ENCODE results near the gene PLCE1. TPM values are rescaled to one million over a fixed set of nuclear protein-coding genes. Genes with fewer than 3 reads are reported as not detected.

Gene PLCE1
- total and polyA plus RNA-seq, 2 of the 4 experiments (the other 2 are of a cell fraction): 2.2 to 4.5 TPM

DNA sequence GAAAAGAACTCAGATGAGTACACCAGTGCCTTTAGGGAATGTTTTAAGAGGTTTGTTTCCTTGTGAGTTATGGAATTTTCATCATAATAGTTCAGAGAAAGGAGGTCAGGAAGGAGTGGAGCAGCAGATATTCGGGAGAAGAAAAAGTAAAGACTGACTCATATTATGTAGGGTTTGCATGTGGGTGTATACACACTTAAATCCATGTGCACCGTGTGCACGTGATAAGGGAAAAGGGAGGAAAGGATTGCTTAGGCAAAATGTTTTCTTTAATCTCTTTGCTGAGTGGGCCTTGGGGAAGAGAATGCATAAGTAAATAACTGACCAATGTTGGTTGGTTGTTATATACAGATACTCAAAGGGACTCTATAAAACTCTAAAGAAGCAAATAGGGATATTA, 30.2 kb downstream of the PLCE1 start:
- Histone ChIP-seq H2BK5ac (ENCODE audit: low read depth, low read length, poor library complexity, severe bottlenecking) (no peak overlapping the region), H2BK15ac (ENCODE audit: low read depth, low read length) (no peak overlapping the region), H4K91ac (ENCODE audit: insufficient read depth, low read depth, low read length) (no peak overlapping the region), H2BK20ac (ENCODE audit: low read depth, low read length) (no peak overlapping the region), H3K4ac (ENCODE audit: low read depth, low read length) (no peak overlapping the region), H3K23ac (ENCODE audit: low read depth, low read length) (no peak overlapping the region), H3K4me3 (ENCODE audit: insufficient read depth, low read depth, low read length) (no peak overlapping the region), H3K9me1 (ENCODE audit: insufficient read depth, low read length) (no peaks in the 10 kb centered on the region), H2BK120ac (ENCODE audit: low read depth, low read length) (no peak overlapping the region), H2AK5ac (ENCODE audit: low read depth, low read length) (no peak overlapping the region), H3K14ac (replicated peaks; ENCODE audit: low read depth, low read length) (no peak overlapping the region), H3K79me1 (ENCODE audit: low read depth in 1 of 2, low read length in 2 of 2) (no peaks in the 10 kb centered on the region), H4K20me1 (ENCODE audit: insufficient read depth, low read length) (no peaks in the 10 kb centered on the region), H3K9ac (ENCODE audit: low read depth, low read length) (no peak overlapping the region), H2AFZ (replicated peaks; ENCODE audit: low read length, poor library complexity) (no peak overlapping the region), H3K4me2 (ENCODE audit: low read depth, low read length) (no peak overlapping the region), H3K9me3 (ENCODE audit: control insufficient read depth, insufficient read depth, low read length) (peaks cover 4% of the 10 kb centered on the region; the same call in 1 of the 2 replicates), H3K27ac (ENCODE audit: insufficient read depth, low read length) (no peak overlapping the region), H2AK9ac (replicated peaks; ENCODE audit: low read depth, low read length, poor library complexity) (no peak overlapping the region), H4K8ac (ENCODE audit: low read depth in 2 of 2, low read length in 2 of 2) (no peak overlapping the region), H3K36me3 (ENCODE audit: control insufficient read depth, insufficient read depth, low read length) (no peaks in the 10 kb centered on the region), H4K5ac (ENCODE audit: low read depth, low read length) (no peak overlapping the region), H3K18ac (ENCODE audit: low read depth, low read length) (no peak overlapping the region), H3K56ac (ENCODE audit: extremely low read depth, insufficient read depth, low read length) (no peak overlapping the region), H3K27me3 (ENCODE audit: control insufficient read depth, insufficient read depth, low read length) (no peaks in the 10 kb centered on the region), H3K4me1 (ENCODE audit: control insufficient read depth, insufficient read depth, low read length) (no peaks in the 10 kb centered on the region)
- no CpG with 5 or more reads among the region's 3 CpGs for WGBS, 2 experiments (ENCODE audit: extremely low coverage in 2 of 2, insufficient read length in 1 of 2)
- in situ Hi-C loops (cut with MboI; ENCODE audit: low sequenced_read_pairs) (no loop called here), intact Hi-C loops (cut with micrococcal nuclease) (no loop called here), dilution Hi-C loops (cut with HindIII; ENCODE audit: low sequenced_read_pairs, unreplicated experiment) (no loop called here)
- no peak for DNase-seq
- ChIA-PET POLR2A (ENCODE audit: unreplicated experiment) (no interaction called here), CTCF (no interaction called here)
- no peak for ATAC-seq (ENCODE audit: low read depth)
- TF ChIP-seq FOS (IDR thresholded peaks at IDR 0.05; ENCODE audit: low read depth, low read length) (no peak), CHD1 (IDR thresholded peaks at IDR 0.05; ENCODE audit: low read depth, low read length) (no peak), RAD21 (IDR thresholded peaks at IDR 0.05; ENCODE audit: low read length) (no peak), MAZ (IDR thresholded peaks at IDR 0.05; ENCODE audit: borderline replicate concordance, low read depth, low read length) (no peak), MAFK (IDR thresholded peaks at IDR 0.05; ENCODE audit: low read depth, low read length) (no peak), NFE2L2 (IDR thresholded peaks at IDR 0.05; ENCODE audit: low read depth, low read length) (no peak), CEBPB (IDR thresholded peaks at IDR 0.05; ENCODE audit: low read depth, low read length) (no peak), POLR2A (IDR thresholded peaks at IDR 0.05; ENCODE audit: low read depth, low read length) (no peak), BHLHE40 (IDR thresholded peaks at IDR 0.05; ENCODE audit: low read depth, low read length) (no peak), RCOR1 (IDR thresholded peaks at IDR 0.05; ENCODE audit: insufficient replicate concordance, low read length) (no peak), RFX5 (IDR thresholded peaks at IDR 0.05; ENCODE audit: low read depth, low read length) (no peak)
- TF ChIP-seq, protein P1, sequence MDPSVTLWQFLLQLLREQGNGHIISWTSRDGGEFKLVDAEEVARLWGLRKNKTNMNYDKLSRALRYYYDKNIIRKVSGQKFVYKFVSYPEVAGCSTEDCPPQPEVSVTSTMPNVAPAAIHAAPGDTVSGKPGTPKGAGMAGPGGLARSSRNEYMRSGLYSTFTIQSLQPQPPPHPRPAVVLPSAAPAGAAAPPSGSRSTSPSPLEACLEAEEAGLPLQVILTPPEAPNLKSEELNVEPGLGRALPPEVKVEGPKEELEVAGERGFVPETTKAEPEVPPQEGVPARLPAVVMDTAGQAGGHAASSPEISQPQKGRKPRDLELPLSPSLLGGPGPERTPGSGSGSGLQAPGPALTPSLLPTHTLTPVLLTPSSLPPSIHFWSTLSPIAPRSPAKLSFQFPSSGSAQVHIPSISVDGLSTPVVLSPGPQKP (IDR thresholded peaks at IDR 0.05; ENCODE audit: borderline replicate concordance, low read depth, low read length): no peak
- TF ChIP-seq, protein P2, sequence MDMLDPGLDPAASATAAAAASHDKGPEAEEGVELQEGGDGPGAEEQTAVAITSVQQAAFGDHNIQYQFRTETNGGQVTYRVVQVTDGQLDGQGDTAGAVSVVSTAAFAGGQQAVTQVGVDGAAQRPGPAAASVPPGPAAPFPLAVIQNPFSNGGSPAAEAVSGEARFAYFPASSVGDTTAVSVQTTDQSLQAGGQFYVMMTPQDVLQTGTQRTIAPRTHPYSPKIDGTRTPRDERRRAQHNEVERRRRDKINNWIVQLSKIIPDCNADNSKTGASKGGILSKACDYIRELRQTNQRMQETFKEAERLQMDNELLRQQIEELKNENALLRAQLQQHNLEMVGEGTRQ (IDR thresholded peaks at IDR 0.05; ENCODE audit: low read depth, low read length): no peak
- TF ChIP-seq, protein P3, sequence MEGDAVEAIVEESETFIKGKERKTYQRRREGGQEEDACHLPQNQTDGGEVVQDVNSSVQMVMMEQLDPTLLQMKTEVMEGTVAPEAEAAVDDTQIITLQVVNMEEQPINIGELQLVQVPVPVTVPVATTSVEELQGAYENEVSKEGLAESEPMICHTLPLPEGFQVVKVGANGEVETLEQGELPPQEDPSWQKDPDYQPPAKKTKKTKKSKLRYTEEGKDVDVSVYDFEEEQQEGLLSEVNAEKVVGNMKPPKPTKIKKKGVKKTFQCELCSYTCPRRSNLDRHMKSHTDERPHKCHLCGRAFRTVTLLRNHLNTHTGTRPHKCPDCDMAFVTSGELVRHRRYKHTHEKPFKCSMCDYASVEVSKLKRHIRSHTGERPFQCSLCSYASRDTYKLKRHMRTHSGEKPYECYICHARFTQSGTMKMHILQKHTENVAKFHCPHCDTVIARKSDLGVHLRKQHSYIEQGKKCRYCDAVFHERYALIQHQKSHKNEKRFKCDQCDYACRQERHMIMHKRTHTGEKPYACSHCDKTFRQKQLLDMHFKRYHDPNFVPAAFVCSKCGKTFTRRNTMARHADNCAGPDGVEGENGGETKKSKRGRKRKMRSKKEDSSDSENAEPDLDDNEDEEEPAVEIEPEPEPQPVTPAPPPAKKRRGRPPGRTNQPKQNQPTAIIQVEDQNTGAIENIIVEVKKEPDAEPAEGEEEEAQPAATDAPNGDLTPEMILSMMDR (conservative IDR thresholded peaks at IDR 0.05; ENCODE audit: low read depth, low read length): no peak
- BruUV-seq (replicated peaks): no TSS peak
